Measurements from ENCODE around the gene MARCHF3. TPM values are rescaled to one million over a fixed set of nuclear protein-coding genes. Genes with fewer than 3 reads are reported as not detected.

The MARCHF3 gene
- total and polyA plus RNA-seq, 12 donors, result 4.8 to 76.2 (median 45.9) TPM

- Histone ChIP-seq H3K4me1 (peaks cover 7 to 61% (median 36%) of the 10 kb centered on the region in 9 donors), H3K27ac (no peak overlapping the region), H3K4me3 (no peak overlapping the region), H3K36me3 (no peaks in the 10 kb centered on the region), H3K9me3 (no peaks in the 10 kb centered on the region), H3K27me3 (no peaks in the 10 kb centered on the region)
- no peak for DNase-seq
- no peak for TF ChIP-seq CTCF (IDR thresholded peaks at IDR 0.05)
- intact Hi-C loops (cut with DNase I), result loop anchor here in 2 of 10 donors (5.0 to 10.0 kb wide), 2 partner anchors 44 to 57 kb away; no protein-coding TSS in a partner anchor
- WGBS, 2 donors, result 94 to 97% methylated on average over 2 of the region's 2 CpGs
- no peak for ATAC-seq
These were observed 62.4 kb downstream of the MARCHF3 start for GRCh38 chr5:126967808-126968466.

GRCh38 chr5:126965487-126965886 lies 64.9 kb downstream of the MARCHF3 start:
- ATAC-seq, result no peak
- no peaks in the 10 kb centered on the region for H3K27me3 ChIP-seq
- intact Hi-C loops (cut with DNase I), result loop anchor here in 2 of 10 donors (5.0 to 10.0 kb wide), 2 partner anchors 47 to 59 kb away; no protein-coding TSS in a partner anchor
- peak overlapping the region in 1 of 10 donors; percentile 32 for H3K27ac ChIP-seq
- DNase-seq, result no peak
- no peaks in the 10 kb centered on the region for H3K9me3 ChIP-seq
- no peak for TF ChIP-seq CTCF (IDR thresholded peaks at IDR 0.05)
- no peaks in the 10 kb centered on the region for H3K36me3 ChIP-seq
- no peak overlapping the region for H3K4me3 ChIP-seq
- H3K4me1 ChIP-seq, result peaks cover 0 to 56% (median 12%) of the 10 kb centered on the region in 9 donors

- Histone ChIP-seq H3K4me3 (no peak overlapping the region), H3K9me3 (no peaks in the 10 kb centered on the region), H3K27ac (peak overlapping the region in 1 of 10 donors; percentile 32), H3K27me3 (no peaks in the 10 kb centered on the region), H3K4me1 (peaks cover 0 to 53% (median 8%) of the 10 kb centered on the region in 9 donors), H3K36me3 (no peaks in the 10 kb centered on the region)
- ATAC-seq (no peak), DNase-seq (no peak)
- TF ChIP-seq CTCF (IDR thresholded peaks at IDR 0.05), result no peak
- intact Hi-C loops (cut with DNase I), result loop anchor here in 2 of 10 donors (5.0 to 10.0 kb wide), 2 partner anchors 47 to 60 kb away; no protein-coding TSS in a partner anchor
- WGBS, 2 donors, result 59 to 75% methylated on average over 2 of the region's 2 CpGs
These were observed 65.3 kb downstream of the MARCHF3 start for GRCh38 chr5:126965061-126965475.

GRCh38 chr5:126963822-126964375 lies 66.5 kb downstream of the MARCHF3 start:
- peak in 2 of 9 donors; percentile 24 to 25 for TF ChIP-seq CTCF (IDR thresholded peaks at IDR 0.05)
- Histone ChIP-seq H3K9me3 (no peaks in the 10 kb centered on the region), H3K27me3 (no peaks in the 10 kb centered on the region), H3K4me3 (no peak overlapping the region), H3K4me1 (peaks cover 0 to 45% (median 7%) of the 10 kb centered on the region in 9 donors), H3K27ac (peak overlapping the region in 3 of 10 donors; percentile 10 to 56 (median 48)), H3K36me3 (no peaks in the 10 kb centered on the region)
- WGBS, 2 donors, result 73 to 82% methylated on average over 2 of the region's 2 CpGs
- intact Hi-C loops (cut with DNase I), result loop anchor here in 2 of 10 donors (5.0 to 10.0 kb wide), 2 partner anchors 61 to 68 kb away; partner anchors contain the start of gene MARCHF3 (in 1 of the 2)
- ATAC-seq (peak in 4 of 8 donors; percentile 15 to 69 (median 52)), DNase-seq (no peak)
